Measurements from ENCODE around the gene CLNK.

DNA sequence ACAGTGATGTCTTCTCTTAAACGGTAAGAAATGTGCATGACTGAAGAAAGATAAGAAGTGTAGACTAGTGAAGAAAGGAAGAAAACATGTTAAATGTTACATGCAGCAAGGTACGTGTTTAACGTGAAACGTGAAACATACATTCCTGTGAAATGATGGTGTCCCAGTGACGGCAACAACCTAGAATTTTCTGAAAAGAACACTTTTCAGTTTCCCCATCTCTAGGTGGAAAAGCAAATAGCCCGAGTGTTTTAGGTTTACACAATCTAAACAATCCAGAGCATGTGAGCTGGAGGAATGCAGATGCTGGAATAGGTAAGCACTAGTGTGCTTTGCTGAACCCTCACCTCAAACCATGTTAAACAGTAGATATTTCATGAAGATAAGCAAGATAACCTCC lies 60.7 kb downstream of the CLNK start:
- TF ChIP-seq YY1 (IDR thresholded peaks at IDR 0.05; ENCODE audit: insufficient read depth, insufficient read length) (no peak), ZNF274 (IDR thresholded peaks at IDR 0.05; ENCODE audit: low read depth, low read length) (no peak), SUZ12 (IDR thresholded peaks at IDR 0.05; ENCODE audit: extremely low read depth, insufficient read depth, insufficient read length) (no peak)
